ENCODE results near the gene COL4A2. TPM values are rescaled to one million over a fixed set of nuclear protein-coding genes. Genes with fewer than 3 reads are reported as not detected.

The COL4A2 gene
- total RNA-seq, 3 donors from 2014 or later (not counting 1 experiment from before 2014, with no cell fraction given): not detected

DNA sequence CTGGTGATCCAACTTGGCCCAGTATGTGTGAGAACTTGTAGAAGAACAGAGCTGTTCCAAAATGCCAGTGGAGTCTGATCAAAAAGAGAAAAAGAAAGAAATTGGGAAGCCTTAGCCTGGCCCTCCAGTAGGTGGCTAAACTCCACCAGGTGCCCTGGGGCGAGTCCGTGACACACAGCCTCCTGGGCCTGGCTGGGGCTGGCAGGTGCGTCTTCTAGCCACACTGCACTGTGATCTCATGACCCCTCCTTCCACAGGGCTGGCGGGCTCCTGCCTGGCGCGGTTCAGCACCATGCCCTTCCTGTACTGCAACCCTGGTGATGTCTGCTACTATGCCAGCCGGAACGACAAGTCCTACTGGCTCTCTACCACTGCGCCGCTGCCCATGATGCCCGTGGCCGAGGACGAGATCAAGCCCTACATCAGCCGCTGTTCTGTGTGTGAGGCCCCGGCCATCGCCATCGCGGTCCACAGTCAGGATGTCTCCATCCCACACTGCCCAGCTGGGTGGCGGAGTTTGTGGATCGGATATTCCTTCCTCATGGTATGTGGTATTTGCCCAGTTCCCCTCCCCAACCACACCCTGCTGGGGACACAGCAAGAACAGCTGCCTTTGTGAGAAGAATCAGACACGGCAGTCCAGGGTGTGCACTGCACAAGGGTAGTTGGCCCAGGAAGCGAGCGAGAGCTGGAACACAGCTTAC, 200.7 kb downstream of the COL4A2 start:
- no peaks in the 10 kb centered on the region for H3K4me1 ChIP-seq (ENCODE audit: control insufficient read depth, insufficient read depth, low read length)
- H3K4me3 Mint-ChIP-seq: no peak overlapping the region
- H3K27me3 ChIP-seq (ENCODE audit: control insufficient read depth, insufficient read depth, low read length): no peaks in the 10 kb centered on the region
- H3K9me3 Mint-ChIP-seq: no peaks in the 10 kb centered on the region
- ATAC-seq: no peak
- DNase-seq: no peak
- no peaks in the 10 kb centered on the region for H3K36me3 Mint-ChIP-seq
- H3K4me1 Mint-ChIP-seq: no peaks in the 10 kb centered on the region
- no peaks in the 10 kb centered on the region for H3K27me3 Mint-ChIP-seq (ENCODE audit: low read depth in 2 of 2)
- no peak overlapping the region for H3K4me3 ChIP-seq (ENCODE audit: low read length)
- H3K27ac Mint-ChIP-seq: no peak overlapping the region
- no peak overlapping the region for H3K27ac ChIP-seq (ENCODE audit: low read length)
- no peaks in the 10 kb centered on the region for H3K9me3 ChIP-seq (ENCODE audit: control insufficient read depth, insufficient read depth, low read length)
- intact Hi-C loops (cut with micrococcal nuclease): no loop called here
- TF ChIP-seq CTCF (IDR thresholded peaks at IDR 0.05): no peak
- no peaks in the 10 kb centered on the region for H3K36me3 ChIP-seq (ENCODE audit: control insufficient read depth, insufficient read depth, low read length)
- WGBS (ENCODE audit: insufficient coverage): 88% methylated on average over 23 of the region's 23 CpGs

- H3K27ac Mint-ChIP-seq: no peak overlapping the region
- no peaks in the 10 kb centered on the region for H3K36me3 Mint-ChIP-seq
- intact Hi-C loops (cut with micrococcal nuclease): no loop called here
These were observed 202.4 kb downstream of the COL4A2 start for GRCh38 chr13:110509478-110509926.

GRCh38 chr13:110509971-110510786, 203.1 kb downstream of the COL4A2 start:
- Histone ChIP-seq H3K27me3 (ENCODE audit: control insufficient read depth, insufficient read depth, low read length) (no peaks in the 10 kb centered on the region), H3K4me1 (ENCODE audit: control insufficient read depth, insufficient read depth, low read length) (no peaks in the 10 kb centered on the region), H3K36me3 (ENCODE audit: control insufficient read depth, insufficient read depth, low read length) (no peaks in the 10 kb centered on the region), H3K27ac (ENCODE audit: low read length) (no peak overlapping the region), H3K4me3 (ENCODE audit: low read length) (no peak overlapping the region), H3K9me3 (ENCODE audit: control insufficient read depth, insufficient read depth, low read length) (no peaks in the 10 kb centered on the region)
- Mint-ChIP-seq H3K27ac (no peak overlapping the region), H3K36me3 (no peaks in the 10 kb centered on the region), H3K9me3 (no peaks in the 10 kb centered on the region), H3K27me3 (ENCODE audit: low read depth in 2 of 2) (no peaks in the 10 kb centered on the region), H3K4me1 (no peaks in the 10 kb centered on the region), H3K4me3 (no peak overlapping the region)
- intact Hi-C loops (cut with micrococcal nuclease): no loop called here
- TF ChIP-seq CTCF (IDR thresholded peaks at IDR 0.05): no peak
- DNase-seq (no peak), ATAC-seq (peak in 1 of 3 donors; percentile 21)
- 46% methylated on average over 18 of the region's 18 CpGs for WGBS (ENCODE audit: insufficient coverage)

More at GRCh38 chr13:110509478-110509926, 202.4 kb downstream of the COL4A2 start:
- DNase-seq: no peak
- Mint-ChIP-seq H3K4me1 (no peaks in the 10 kb centered on the region), H3K9me3 (no peaks in the 10 kb centered on the region), H3K4me3 (no peak overlapping the region), H3K27me3 (ENCODE audit: low read depth in 2 of 2) (no peaks in the 10 kb centered on the region)
- Histone ChIP-seq H3K36me3 (ENCODE audit: control insufficient read depth, insufficient read depth, low read length) (no peaks in the 10 kb centered on the region), H3K4me1 (ENCODE audit: control insufficient read depth, insufficient read depth, low read length) (no peaks in the 10 kb centered on the region), H3K4me3 (ENCODE audit: low read length) (no peak overlapping the region), H3K27me3 (ENCODE audit: control insufficient read depth, insufficient read depth, low read length) (no peaks in the 10 kb centered on the region), H3K27ac (ENCODE audit: low read length) (no peak overlapping the region), H3K9me3 (ENCODE audit: control insufficient read depth, insufficient read depth, low read length) (no peaks in the 10 kb centered on the region)
- no peak for ATAC-seq
- TF ChIP-seq CTCF (IDR thresholded peaks at IDR 0.05): no peak
- WGBS (ENCODE audit: insufficient coverage): 75% methylated on average over 4 of the region's 4 CpGs

Data from natural killer cell (primary cell).